Spleen (tissue), 11 donors: ENCODE data around the gene LEO1. TPM values are rescaled to one million over a fixed set of nuclear protein-coding genes. Genes with fewer than 3 reads are reported as not detected.

Experiments used
- DNase-seq: peaks from one replicate; pipeline ENCODE4 v3.0.0-alpha.2; 2020
- H3K27ac ChIP-seq, 8 donors: fragments of 200-600 bp; sonication (generic) in 7 of 8; 1 replicate in 4 of 8; 2 replicates in 4 of 8; pipeline versions ENCODE4 v1.5.0 to v1.8.0; 2016 to 2021; ENCODE audit warnings: inconsistent platforms in 4 of 8, mild to moderate bottlenecking in 4 of 8, moderate library complexity in 1 of 8
- H3K27me3 ChIP-seq, 7 donors: fragments of 200-600 bp; sonication (generic) in 6 of 7; replicated peaks in 1 of 7; 1 replicate in 4 of 7; 2 replicates in 3 of 7; pipeline versions ENCODE4 v1.5.0 to v1.8.0; 2016 to 2021; ENCODE audit warnings: inconsistent platforms in 3 of 7, mild to moderate bottlenecking in 1 of 7
- H3K36me3 ChIP-seq, 6 donors: fragments of 200-600 bp; sonication (generic) in 5 of 6; 1 replicate in 4 of 6; 2 replicates in 2 of 6; pipeline versions ENCODE4 v1.5.0 to v1.8.0; 2016 to 2021; ENCODE audit warnings: inconsistent platforms in 2 of 6
- H3K4me1 ChIP-seq, 6 donors: fragments of 200-600 bp; sonication (generic) in 5 of 6; 1 replicate in 3 of 6; 2 replicates in 3 of 6; pipeline versions ENCODE4 v1.5.0 to v1.8.0; 2016 to 2021; ENCODE audit warnings: inconsistent platforms in 3 of 6
- H3K4me3 ChIP-seq, 8 donors: fragments of 200-600 bp; sonication (generic) in 7 of 8; 1 replicate in 4 of 8; 2 replicates in 4 of 8; pipeline versions ENCODE4 v1.5.0 to v1.8.0; 2016 to 2021; ENCODE audit warnings: inconsistent platforms in 4 of 8, mild to moderate bottlenecking in 4 of 8, moderate library complexity in 2 of 8
- H3K9me3 ChIP-seq, 8 donors: fragments of 200-600 bp; sonication (generic) in 7 of 8; 1 replicate in 4 of 8; 2 replicates in 4 of 8; pipeline versions ENCODE4 v1.5.0 to v1.8.0; 2016 to 2021; ENCODE audit warnings: inconsistent platforms in 4 of 8
- POLR2A ChIP-seq, 3 donors: fragments of 450-650 bp; IDR thresholded peaks; one replicate each; pipeline ENCODE4 v1.5.1; 2017; ENCODE audit warnings: antibody characterized with exemption in 3 of 3, mild to moderate bottlenecking in 1 of 3
- POLR2AphosphoS5 ChIP-seq, 3 donors: sonication (generic); formaldehyde crosslinking; IDR thresholded peaks; one replicate each; pipeline ENCODE4 v1.5.1; 2017; ENCODE audit warnings: antibody characterized with exemption in 3 of 3
- WGBS, 5 donors: extraction: QIAGEN DNeasy Blood & Tissue Kit in 3 of 5; methylation state at CpG; one replicate each; pipeline versions ENCODE4 v1.1.5 to v1.1.7; 2013 to 2018; 5-methylcytosine and 5-hydroxymethylcytosine counted together
- intact Hi-C: fragments of 100-400 bp; cut with DNase I; formaldehyde crosslinking; loops from one replicate; pipeline ENCODE4 v1.15.0; 2023; ENCODE audit warnings: low total_unique reads
- polyA plus RNA-seq, 3 donors: library from polyadenylated mRNA; stranded (reverse); fragments of 200-250 nt; gene quantifications; one replicate each; pipeline ENCODE4 v1.2.1, GENCODE V29; 2013
- total RNA-seq, 7 donors: library from RNA; depleted of rRNA in 3 of 7; stranded (reverse); fragments of >200 nt in 3 of 7; fragmentation: NEBNext Ultra II Directional in 4 of 7; extraction: Animal tissue kit (Norgen Biotek cat#: 25700) in 4 of 7; gene quantifications; one replicate each; pipeline versions ENCODE4 v1.1.0 to v1.2.1, GENCODE V29; 2016 to 2021
- TF ChIP-seq, protein P1 (sequence below), 11 experiments: fragments of 200-600 bp in 7 of 11; fragments of 450-650 bp in 4 of 11; sonication (generic) in 4 of 11; IDR thresholded peaks in 8 of 11; conservative IDR thresholded peaks in 3 of 11; 1 replicate in 7 of 11; 2 replicates in 4 of 11; pipeline versions ENCODE4 v1.4.0 to v1.8.0; 2016 to 2021; ENCODE audit warnings: antibody characterized with exemption in 11 of 11, inconsistent platforms in 4 of 11, mild to moderate bottlenecking in 1 of 11
- donor health status: healthy with polysubstance abuse.
- donor health status: DM: no; HTN: no; CAD: no; lungs with moderate emphysema.
- donor health status: DM: no; HTN: no; CAD: no.
- donor health status: Bipolar disorder and iron deficiency.
- donor health status: healthy.
- donor health status: DM: no; HTN: no; CAD: no.
- donor health status: DM: yes; HTN: yes; CAD: no.

LEO1 gene
- total and polyA plus RNA-seq, 10 donors, result 7.6 to 19.5 (median 15.5) TPM

DNA sequence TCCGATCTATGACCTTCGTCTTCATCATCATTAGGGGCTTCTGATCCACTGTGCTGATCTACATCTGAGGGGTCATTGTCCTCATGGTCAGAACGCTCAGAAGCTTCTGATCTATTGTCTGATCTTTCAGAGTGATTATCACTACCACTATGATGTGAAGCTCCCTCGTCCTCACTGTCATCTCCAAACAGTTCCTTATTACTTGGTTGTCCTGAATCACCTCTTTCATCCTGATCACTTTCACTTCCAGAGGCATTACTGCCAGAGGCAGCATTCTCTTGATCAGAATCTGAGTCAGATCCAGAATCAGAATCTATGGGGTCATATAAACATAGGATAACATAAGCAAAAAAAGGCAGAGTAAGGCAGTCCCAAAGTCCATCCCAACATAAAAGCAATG lies 5.4 kb downstream of the LEO1 start:
- peaks cover 0 to 30% (median 23%) of the 10 kb centered on the region in 8 donors for H3K9me3 ChIP-seq
- peaks cover 0 to 63% (median 27%) of the 10 kb centered on the region in 6 donors for H3K36me3 ChIP-seq
- DNase-seq, result no peak
- H3K27me3 ChIP-seq, result no peaks in the 10 kb centered on the region
- 89 to 97% (median 93%) methylated on average over 4 of the region's 4 CpGs for WGBS, 5 donors
- intact Hi-C loops, result no loop called here
- no peak overlapping the region for H3K4me3 ChIP-seq
- peaks cover 5 to 21% (median 14%) of the 10 kb centered on the region in 6 donors for H3K4me1 ChIP-seq
- no peak overlapping the region for H3K27ac ChIP-seq
- TF ChIP-seq, protein P1, sequence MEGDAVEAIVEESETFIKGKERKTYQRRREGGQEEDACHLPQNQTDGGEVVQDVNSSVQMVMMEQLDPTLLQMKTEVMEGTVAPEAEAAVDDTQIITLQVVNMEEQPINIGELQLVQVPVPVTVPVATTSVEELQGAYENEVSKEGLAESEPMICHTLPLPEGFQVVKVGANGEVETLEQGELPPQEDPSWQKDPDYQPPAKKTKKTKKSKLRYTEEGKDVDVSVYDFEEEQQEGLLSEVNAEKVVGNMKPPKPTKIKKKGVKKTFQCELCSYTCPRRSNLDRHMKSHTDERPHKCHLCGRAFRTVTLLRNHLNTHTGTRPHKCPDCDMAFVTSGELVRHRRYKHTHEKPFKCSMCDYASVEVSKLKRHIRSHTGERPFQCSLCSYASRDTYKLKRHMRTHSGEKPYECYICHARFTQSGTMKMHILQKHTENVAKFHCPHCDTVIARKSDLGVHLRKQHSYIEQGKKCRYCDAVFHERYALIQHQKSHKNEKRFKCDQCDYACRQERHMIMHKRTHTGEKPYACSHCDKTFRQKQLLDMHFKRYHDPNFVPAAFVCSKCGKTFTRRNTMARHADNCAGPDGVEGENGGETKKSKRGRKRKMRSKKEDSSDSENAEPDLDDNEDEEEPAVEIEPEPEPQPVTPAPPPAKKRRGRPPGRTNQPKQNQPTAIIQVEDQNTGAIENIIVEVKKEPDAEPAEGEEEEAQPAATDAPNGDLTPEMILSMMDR (IDR thresholded peaks at IDR 0.05 in 8 of 11, conservative IDR thresholded peaks at IDR 0.05 in 3 of 11), result no peak
- TF ChIP-seq POLR2AphosphoS5 (IDR thresholded peaks at IDR 0.05) (no peak), POLR2A (IDR thresholded peaks at IDR 0.05) (no peak)

DNA sequence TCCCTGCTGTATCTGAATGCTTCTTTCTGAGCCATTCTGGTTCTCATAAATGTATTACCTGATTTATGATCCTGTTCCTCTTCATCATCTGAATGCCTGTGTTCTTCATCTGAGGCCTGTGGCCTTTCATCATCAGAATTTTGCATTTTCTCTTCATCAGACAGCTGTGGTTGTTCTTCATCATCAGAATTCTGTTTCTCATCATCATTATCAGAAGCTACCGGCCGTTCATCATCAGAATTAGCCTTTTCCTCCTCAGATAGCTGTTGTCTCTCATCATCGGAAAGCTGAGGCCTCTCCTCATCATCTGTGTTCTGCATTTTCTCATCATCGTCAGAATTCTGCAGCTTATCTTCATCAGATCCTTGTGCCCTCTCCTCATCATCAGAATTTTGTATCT lies 5.9 kb downstream of the LEO1 start:
- Histone ChIP-seq H3K36me3 (peaks cover 0 to 68% (median 29%) of the 10 kb centered on the region in 6 donors), H3K9me3 (peaks cover 0 to 30% (median 23%) of the 10 kb centered on the region in 8 donors), H3K27ac (no peak overlapping the region), H3K4me1 (peaks cover 2 to 16% (median 10%) of the 10 kb centered on the region in 6 donors), H3K27me3 (no peaks in the 10 kb centered on the region), H3K4me3 (no peak overlapping the region)
- intact Hi-C loops, result no loop called here
- TF ChIP-seq, protein P1 (IDR thresholded peaks at IDR 0.05 in 8 of 11, conservative IDR thresholded peaks at IDR 0.05 in 3 of 11), result no peak
- TF ChIP-seq POLR2AphosphoS5 (IDR thresholded peaks at IDR 0.05) (no peak), POLR2A (IDR thresholded peaks at IDR 0.05) (no peak)
- DNase-seq, result no peak
- 91 to 97% (median 93%) methylated on average over 4 of the region's 4 CpGs for WGBS, 5 donors

DNA sequence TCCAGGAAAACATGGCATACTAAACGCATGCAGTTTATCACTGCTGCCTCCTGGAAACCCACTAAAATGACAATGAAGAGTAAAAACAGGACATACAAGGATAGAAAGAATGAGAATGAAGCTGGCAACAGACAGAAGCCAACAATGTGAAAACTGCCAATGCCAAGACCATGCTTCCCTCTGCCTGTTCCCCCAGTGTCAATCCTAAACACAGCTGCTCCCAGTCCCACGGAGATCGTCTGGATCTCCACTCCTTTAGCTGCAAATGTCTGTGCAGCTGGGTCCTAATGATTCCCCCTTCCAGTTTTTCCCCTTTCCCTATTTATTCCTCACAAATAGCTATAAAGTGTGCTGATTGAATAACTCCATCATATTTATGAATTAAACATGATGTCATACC lies 16.1 kb downstream of the LEO1 start:
- TF ChIP-seq, protein P1 (IDR thresholded peaks at IDR 0.05 in 8 of 11, conservative IDR thresholded peaks at IDR 0.05 in 3 of 11), result no peak
- TF ChIP-seq POLR2AphosphoS5 (IDR thresholded peaks at IDR 0.05) (no peak), POLR2A (IDR thresholded peaks at IDR 0.05) (no peak)
- H3K27me3 ChIP-seq, result no peaks in the 10 kb centered on the region
- no peak overlapping the region for H3K27ac ChIP-seq
- no peak overlapping the region for H3K4me3 ChIP-seq
- H3K36me3 ChIP-seq, result peaks cover 9 to 100% (median 86%) of the 10 kb centered on the region in 6 donors
- DNase-seq, result no peak
- WGBS, 5 donors, result 94 to 98% (median 97%) methylated on average over 3 of the region's 3 CpGs
- H3K4me1 ChIP-seq, result no peaks in the 10 kb centered on the region
- H3K9me3 ChIP-seq, result no peaks in the 10 kb centered on the region
- intact Hi-C loops, result no loop called here

DNA sequence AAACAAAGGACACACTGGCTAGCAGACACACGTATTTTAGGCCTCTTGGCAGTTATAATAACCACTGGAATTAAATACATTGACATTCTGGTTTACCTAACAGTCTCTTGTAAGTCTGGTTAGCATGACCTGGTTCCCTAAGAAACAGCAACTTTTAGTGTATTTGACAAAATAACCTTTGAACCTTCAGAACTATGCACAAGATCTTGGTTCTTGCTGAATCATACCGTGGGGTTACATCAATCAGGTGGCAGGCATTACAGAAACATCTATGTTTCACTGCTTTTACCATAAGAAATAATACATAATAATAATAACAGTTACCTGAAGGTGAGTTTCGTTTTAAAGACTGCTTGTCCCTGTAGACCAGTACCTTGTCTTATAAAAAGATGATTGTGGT lies 18.8 kb downstream of the LEO1 start:
- intact Hi-C loops, result no loop called here
- H3K27me3 ChIP-seq, result no peaks in the 10 kb centered on the region
- H3K27ac ChIP-seq, result no peak overlapping the region
- no peak for DNase-seq
- H3K4me3 ChIP-seq, result no peak overlapping the region
- no peaks in the 10 kb centered on the region for H3K4me1 ChIP-seq
- H3K9me3 ChIP-seq, result no peaks in the 10 kb centered on the region
- no peak for TF ChIP-seq POLR2A (IDR thresholded peaks at IDR 0.05)
- TF ChIP-seq, protein P1 (IDR thresholded peaks at IDR 0.05 in 8 of 11, conservative IDR thresholded peaks at IDR 0.05 in 3 of 11), result no peak
- no peak for TF ChIP-seq POLR2AphosphoS5 (IDR thresholded peaks at IDR 0.05)
- H3K36me3 ChIP-seq, result peaks cover 9 to 100% (median 91%) of the 10 kb centered on the region in 6 donors
- 94 to 100% (median 96%) methylated on average over 3 of the region's 3 CpGs for WGBS, 5 donors
